GM21723 (cell line): ENCODE data around the gene RBP5.
A peak's percentile ranks its signal among the peaks of the same experiment; 100 is the strongest.

ENCODE experiments used
- ATAC-seq: cut with Tn5 transposase; IDR thresholded peaks from one replicate; pipeline ENCODE4 v1.9.1; 2021; ENCODE audit warnings: mild to moderate bottlenecking, moderate library complexity; ENCODE audit not compliant: unreplicated experiment

RBP5 gene

GRCh38 chr12:7146228-7146627, 17.5 kb upstream of the RBP5 start:
- no peak for ATAC-seq

GRCh38 chr12:7145671-7146070, 17.0 kb upstream of the RBP5 start:
- ATAC-seq: no peak

DNA sequence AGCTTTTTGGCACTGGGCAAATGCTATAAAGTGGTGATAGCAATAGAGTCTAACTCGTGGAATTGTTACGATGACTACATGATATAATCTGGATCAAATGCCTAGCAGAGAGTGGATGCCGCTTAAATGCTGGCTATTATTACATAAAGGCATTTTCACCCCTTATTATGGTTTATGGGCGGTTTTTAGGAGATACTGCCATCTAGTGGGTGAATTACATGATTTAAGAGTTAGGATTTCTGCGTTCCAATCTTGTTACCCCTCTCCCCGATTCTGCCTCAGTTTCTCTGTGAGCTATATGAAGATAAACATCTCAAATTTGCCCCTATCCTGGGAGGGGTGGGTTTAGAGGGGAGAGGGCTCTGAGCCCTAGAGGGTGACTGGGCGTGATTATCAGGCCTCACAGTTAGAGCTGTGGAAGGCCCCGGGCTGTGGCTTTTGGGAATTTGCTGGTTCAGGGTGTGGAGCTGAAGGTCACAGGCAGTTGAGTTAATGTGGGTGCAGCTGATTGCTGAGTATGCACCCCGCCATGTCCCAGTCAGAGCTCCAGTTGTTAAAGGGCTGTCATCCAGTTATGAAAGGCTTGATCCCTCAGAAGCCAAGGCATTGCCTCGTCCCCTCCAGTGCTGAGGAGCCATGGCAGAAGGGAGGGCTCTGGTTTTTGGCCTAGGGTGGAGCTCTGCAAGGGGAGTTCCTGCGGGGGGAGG, 15.9 kb upstream of the RBP5 start:
- ATAC-seq: no peak

- no peak for ATAC-seq
Observed at GRCh38 chr12:7143564-7143963, 14.9 kb upstream of the RBP5 start.

DNA sequence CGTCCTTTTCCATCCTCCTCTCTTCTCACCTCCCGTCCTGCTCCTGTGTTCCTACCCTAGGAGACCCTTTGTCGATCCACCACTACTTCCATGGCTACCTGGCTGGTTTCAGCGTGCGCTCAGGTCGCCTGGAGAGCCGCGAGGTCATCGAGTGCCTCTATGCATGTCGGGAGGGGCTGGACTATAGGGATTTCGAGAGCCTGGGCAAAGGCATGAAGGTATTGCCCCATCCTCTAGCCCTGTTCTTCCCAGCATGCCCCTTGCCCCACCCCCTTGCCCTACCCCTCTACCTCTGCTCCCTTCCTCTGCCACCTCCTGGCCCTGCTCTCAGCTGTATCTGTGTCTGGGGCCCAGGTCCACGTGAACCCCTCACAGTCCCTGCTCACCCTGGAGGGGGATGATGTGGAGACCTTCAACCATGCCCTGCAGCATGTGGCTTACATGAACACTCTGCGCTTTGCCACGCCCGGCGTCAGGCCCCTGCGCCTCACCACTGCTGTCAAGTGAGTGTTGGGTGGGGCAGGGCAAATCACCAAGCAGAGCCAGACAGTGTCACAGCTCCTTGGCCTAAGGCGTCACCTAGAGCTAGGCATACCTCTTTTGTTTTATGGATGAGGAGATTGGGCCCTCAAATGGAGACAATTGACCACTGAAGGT, 14.2 kb upstream of the RBP5 start:
- no peak for ATAC-seq

DNA sequence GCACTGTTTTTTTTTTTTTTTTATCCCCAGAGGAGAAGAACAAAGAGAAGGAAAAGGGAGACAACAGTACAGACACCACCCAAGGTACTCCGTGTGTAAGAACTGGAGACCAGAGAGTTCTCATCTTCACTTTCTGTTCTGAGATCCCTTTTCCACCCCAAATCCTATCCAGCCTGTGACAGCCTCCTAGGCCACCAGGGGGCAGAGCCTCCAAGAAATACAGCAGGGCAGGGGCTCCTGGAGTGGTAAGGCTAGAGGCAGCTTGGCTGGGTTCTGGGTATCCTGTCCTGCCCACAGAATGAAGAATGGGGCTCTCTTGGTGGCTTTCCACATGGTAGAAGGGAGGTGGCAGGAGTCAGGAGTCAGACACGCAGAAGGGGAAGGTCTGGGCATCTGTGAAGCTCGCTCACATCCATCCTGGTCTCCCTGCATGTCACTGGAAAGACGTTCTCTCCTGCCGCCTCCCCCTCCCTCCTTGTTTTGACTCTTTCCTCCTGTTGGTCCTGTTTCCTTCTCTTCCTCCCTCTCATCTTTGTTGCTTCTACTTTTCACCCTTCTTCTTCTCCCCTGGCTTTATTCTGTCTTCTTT, 13.5 kb upstream of the RBP5 start:
- ATAC-seq: no peak

DNA sequence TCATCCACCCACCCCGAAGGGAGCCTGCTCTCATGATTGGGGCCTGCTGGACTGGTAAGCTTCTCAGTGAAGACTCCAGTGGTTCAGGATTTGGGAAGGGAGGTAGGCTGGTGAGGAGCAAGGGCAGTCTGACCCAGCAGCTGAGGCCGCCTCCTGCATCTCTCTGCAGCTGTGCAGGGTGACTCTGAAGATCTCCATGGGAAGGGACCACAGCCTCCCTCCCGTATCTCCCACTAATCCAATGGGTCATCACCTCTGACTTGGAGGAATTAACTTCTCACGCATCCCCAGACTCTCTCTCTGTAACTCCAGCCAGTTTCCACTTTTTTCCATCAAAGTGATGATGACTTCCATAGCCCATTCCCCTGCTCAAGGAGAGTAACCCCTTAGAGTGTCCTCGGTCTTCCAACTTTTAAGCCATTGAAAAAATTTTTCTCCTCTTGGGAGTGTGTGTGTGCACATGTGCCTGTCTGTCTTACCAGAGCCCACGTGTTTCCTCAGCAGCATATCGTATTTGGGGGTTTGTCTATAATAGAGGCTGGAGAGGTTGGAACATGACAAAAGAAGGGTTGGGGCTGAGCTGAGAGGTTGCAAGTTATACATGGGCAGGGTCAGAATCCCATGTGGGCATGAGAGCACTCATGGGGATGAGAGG, 12.8 kb upstream of the RBP5 start:
- no peak for ATAC-seq

DNA sequence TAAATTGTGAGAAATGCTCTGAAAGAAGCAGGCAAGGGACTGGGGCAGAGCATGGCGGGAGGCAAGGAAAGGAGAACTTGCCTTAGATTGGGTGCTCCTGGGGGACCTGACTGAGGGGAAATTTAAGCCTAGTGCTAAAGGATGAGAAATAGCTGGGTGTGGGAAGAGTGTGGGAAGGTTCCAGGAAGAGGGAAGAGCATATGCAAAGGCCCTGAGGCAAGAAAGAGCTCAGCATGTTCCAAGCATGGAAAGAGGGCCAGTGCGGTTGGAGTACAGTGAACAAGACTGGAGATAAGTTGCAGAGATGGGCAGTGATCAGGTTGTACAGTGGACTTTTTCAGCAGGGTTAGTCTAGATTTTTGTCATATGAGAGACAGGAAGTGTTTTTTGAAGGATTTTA, 10.5 kb upstream of the RBP5 start:
- ATAC-seq: no peak

GRCh38 chr12:7137908-7138307, 9.2 kb upstream of the RBP5 start:
- ATAC-seq: no peak

DNA sequence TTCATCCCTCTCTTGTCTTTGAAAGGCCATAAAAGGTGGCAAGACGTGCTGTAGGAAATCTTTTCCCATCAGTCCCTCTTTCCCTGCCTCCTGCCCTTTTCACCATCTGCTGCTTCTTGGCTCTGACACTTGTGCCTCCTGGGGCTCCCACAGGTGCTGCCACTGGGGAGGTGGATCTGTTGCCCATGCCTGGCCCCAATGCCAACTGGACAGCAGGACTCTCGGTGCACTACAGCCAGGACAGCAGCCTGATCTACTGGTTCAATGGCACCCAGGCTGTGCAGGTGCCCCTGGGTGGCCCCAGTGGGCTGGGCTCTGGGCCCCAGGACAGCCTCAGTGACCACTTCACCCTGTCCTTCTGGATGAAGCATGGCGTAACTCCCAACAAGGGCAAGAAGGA, 8.0 kb upstream of the RBP5 start:
- no peak for ATAC-seq

- no peak for ATAC-seq
Observed at GRCh38 chr12:7136071-7136470, 7.4 kb upstream of the RBP5 start.

- no peak for ATAC-seq
Observed at GRCh38 chr12:7134396-7135166, 5.9 kb upstream of the RBP5 start.

GRCh38 chr12:7131502-7131866, 2.8 kb upstream of the RBP5 start:
- no peak for ATAC-seq

- ATAC-seq: peak; percentile 47
Observed at GRCh38 chr12:7130701-7131501, 2.2 kb upstream of the RBP5 start.

DNA sequence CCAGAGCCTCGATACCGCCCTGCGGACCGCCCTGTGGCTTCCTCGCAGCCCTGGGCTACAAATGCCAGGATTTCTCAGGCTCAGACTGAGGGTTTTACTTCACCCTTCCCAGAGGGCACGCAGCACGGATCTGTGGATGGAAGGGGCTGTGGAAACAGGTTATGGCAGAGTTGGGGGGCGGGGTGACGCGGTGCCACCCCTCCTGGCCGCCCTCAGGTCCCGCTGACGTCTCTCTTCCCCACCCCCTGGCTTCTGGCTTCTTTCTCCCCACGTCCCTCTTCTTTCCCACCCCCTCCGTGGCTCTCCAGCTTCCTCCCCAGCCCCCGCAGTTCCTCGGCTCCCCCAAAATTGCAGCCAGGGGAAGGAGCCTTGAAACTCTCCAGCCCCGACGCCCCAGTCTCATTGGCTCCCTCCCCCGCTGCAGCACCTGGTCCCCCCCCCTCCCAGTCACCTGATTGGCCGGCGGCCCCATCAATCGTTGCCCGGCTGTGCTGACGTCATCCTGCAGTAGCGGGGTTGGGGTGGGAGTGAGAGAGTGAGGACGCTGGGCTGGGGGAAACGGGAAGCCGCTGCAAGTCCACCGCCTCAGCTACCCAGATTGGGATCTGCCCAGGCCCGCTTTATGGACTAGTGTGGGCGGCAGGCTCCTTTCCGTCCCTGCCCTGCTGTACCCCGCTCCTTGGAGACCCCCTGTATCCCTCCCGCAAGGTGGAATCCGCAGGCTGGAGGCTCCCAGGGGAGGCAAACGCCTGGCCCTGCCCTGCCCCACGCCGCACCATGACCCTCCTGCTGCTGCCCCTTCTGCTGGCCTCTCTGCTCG, 1.4 kb upstream of the RBP5 start, which contains the start of gene CLSTN3:
CLSTN3 (plus strand) TSS at position 500 of the 820 bp plus-strand sequence; CDS start at position 778, 278 bp downstream.
- peak; percentile 78 for ATAC-seq

- no peak for ATAC-seq
Observed at GRCh38 chr12:7129287-7129871, 690 bp upstream of the RBP5 start.

DNA sequence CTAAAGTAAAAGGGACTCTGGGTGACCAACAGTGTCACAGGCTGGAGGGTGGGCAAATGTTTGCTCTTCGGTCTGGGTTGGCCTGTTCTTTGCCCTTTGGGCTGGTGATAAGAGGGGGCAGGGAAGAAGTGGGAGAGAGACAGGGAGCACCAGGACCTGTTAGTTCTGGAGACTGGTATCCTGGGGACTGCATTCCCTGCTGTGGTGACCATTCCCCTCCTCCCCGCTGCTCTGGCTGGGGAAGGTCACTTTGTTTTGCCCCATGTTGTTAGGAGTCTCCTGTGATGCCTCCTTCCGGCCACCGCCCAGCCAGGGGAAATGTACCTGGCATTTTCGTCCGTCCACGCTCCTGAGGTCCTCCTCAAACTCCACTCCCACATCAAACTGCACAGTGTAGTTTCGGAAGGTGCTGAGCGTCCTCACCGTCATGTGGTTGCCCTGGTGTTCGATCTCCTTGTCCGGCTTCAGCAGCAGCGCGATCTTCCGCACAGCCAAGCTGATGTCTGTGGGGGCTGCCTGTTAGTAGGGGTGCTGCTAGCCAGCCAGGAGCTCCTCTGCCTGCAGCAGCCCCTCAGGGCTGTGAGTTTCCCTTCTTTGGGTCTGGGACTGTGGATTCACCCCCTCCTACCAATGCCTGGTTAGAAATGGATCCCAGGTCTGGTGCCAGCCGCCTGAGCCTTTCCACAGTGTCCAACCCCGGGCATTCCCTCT, 618 bp downstream of the RBP5 start:
- ATAC-seq: no peak

DNA sequence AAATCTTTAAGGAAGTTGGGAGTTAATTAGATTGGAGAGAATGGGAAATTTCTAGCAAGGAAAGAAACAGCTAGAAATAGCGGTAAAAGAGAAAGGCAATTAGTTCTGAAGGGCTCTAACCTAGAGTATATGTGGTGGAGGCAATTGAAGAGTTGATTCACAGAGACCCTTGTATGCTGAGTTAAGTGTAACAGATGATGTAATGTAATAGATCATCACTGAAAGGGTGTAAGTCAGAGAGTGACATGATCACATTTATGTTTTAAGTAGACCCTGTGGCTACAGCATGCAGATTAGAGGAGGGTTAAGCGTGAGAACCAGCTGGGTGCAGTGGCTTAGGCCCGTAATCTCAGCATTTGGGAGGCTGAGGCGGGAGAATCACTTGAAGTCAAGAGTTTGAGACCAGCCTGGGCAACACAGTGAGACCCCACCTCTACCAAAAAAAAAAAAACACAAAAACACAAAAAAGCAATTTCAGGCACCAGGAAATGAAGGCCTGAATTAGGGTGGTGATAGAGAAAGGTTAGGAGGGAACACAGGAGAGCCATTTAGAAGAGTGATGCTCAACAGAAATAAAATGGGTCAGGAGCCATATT, 3.0 kb downstream of the RBP5 start:
- ATAC-seq: no peak
